Endothelial cell of umbilical vein (primary cell): ENCODE results near the gene TMEM120B.

Experiments used
- CTCF ChIP-seq, 2 donors: IDR thresholded peaks; 1 replicate in 1 of 2; 2 replicates in 1 of 2; pipeline ENCODE4 v1.5.1; 2011; ENCODE audit warnings: low read length in 2 of 2, mild to moderate bottlenecking in 2 of 2, moderate library complexity in 2 of 2, control low read depth in 1 of 2, inconsistent platforms in 1 of 2, low read depth in 1 of 2; ENCODE audit not compliant: insufficient read depth in 1 of 2; ENCODE audit errors: extremely low read depth in 1 of 2
- JUN ChIP-seq: IDR thresholded peaks from 2 replicates; pipeline ENCODE4 v1.6.1; 2011; ENCODE audit warnings: borderline replicate concordance, low read depth; ENCODE audit not compliant: insufficient read length, insufficient read depth
- POLR2A ChIP-seq: IDR thresholded peaks from 2 replicates; pipeline ENCODE4 v1.6.1; 2012; ENCODE audit warnings: low read depth, mild to moderate bottlenecking, control low read depth, low read length
- POLR2AphosphoS5 ChIP-seq: IDR thresholded peaks from 2 replicates; pipeline ENCODE4 v1.6.1; 2012; ENCODE audit warnings: low read depth, mild to moderate bottlenecking, control low read depth, low read length, moderate library complexity; ENCODE audit not compliant: insufficient read depth

- no peak for TF ChIP-seq POLR2AphosphoS5
- TF ChIP-seq CTCF (IDR thresholded peaks at IDR 0.05; ENCODE audit: extremely low read depth in 1 of 2, insufficient read depth in 1 of 2, low read depth in 1 of 2, low read length in 2 of 2) = no peak
- TF ChIP-seq POLR2A = no peak
- peak; percentile 11 for TF ChIP-seq JUN
Observed at GRCh38 chr12:121719926-121720414, 7.4 kb downstream of the TMEM120B start.
